ENCODE results near the gene HOXD3. TPM values are rescaled to one million over a fixed set of nuclear protein-coding genes. Genes with fewer than 3 reads are reported as not detected.

Gene HOXD3
- total RNA-seq, 1 donor from 2014 or later = 5.3 TPM

DNA sequence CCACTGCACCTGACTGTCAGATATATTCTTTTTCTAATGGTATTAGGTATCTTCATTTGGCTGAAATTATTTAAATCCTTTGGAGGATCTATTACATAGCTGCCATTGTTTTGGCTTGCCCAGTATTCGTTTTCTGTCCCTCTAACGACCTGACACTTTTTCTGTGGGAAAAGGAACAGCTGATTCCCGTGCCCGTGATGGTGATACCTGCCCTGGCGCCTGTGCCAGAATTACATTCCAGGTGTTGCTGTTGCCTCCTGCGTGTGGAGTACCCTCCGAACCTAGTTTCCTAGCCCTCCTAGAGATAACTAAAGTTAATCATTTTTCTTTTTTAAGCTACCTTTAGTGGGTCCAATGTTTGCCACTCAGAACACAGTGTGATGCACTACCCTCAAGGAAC lies 45.4 kb downstream of the HOXD3 start:
- DNase-seq (ENCODE audit: low spot score) = no peak

DNA sequence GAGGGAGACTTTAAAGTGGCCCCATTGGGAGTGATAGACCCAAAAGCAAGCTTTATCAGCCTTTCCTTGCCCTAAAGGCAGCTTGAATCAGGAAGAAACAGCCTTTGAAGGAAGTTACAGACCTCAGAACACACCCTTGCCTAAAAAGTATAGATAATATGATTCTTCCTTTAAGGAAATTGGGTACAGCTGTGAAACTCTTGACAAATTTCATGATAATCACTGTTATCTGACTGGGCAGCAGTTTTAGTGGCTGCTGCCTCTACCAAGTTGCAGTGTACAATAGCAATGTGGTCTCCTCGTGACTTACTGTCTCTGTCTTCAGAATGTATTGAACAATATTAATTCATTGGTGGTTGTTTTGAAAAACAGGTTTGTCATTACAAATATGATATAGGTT lies 48.0 kb downstream of the HOXD3 start:
- no peak for DNase-seq (ENCODE audit: low spot score)

DNA sequence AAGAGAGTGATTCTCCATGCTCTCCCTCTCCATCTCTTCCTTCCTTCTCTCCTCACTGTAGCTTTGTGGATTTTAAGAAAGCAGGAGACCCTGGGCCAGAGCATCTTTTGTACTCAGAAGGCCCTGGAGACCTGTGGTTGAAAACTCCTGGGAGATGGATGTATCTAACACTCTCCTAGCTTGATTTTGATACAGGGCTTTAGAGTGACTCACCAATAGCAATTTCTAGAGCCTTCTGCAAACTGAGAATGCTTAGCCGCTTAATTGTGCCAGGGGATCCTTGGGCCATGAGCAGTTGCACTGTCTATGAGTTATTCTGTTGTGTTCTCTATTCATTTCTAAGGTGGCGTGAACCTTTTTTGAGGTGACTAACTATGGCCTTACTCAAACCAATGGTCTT lies 49.0 kb downstream of the HOXD3 start:
- DNase-seq (ENCODE audit: low spot score) = no peak

DNA sequence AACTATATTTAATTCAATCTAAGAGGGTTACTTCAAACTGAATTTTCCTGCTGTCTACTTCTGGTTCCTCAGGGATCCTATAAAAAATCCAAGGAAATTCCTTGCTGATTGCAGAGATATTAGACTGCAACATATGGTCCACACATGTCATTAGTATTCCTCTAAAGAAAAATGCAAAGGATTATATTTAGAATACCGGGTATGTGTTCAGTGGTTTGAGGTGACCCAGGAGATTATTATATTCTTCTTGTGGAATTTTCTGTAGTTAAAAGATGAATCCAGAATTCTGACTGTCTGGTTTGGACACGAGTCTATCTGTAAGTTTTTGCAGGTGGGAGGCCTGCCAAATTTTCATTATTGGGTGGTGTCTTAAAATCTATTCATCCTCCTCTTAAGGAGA lies 49.6 kb downstream of the HOXD3 start:
- no peak for DNase-seq (ENCODE audit: low spot score)

DNA sequence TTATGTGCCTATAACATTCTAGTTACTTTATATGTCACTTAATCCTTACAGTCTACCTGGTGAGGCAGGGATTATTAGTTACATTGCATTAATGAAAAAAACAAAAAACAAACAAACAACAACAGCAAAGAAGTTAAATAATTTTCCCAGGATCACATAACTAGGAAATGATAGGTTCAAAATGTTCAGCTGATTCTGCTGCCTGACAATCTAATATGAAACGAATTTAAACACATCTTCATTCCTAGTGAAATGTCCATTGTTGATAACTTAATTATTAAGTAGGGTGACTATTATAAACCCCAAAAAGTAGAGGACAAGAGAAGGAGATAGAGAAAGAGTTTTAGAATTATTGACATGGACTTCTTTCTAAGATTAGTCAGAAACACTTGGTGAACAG lies 54.0 kb downstream of the HOXD3 start:
- no peak for DNase-seq (ENCODE audit: low spot score)

DNA sequence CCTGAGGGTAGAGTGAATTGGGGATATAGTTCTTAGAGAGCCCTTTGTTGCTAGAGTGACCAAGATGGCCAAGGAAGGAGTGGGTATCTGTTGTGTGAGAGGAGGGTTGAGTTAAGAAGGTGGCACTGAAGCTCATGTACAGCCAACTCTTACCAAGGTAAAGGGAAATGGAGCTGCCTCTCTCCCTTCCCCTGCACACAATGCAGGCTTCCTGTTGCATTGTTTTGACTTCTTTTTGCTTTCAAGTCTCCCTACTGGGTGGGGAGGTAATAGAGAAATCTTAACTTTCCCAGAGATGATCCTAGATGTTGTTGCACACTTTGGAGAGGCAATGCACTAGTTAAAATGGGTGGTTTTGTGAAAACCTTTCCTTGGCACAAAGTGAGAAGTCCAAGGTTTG lies 55.2 kb downstream of the HOXD3 start:
- no peak for DNase-seq (ENCODE audit: low spot score)

DNA sequence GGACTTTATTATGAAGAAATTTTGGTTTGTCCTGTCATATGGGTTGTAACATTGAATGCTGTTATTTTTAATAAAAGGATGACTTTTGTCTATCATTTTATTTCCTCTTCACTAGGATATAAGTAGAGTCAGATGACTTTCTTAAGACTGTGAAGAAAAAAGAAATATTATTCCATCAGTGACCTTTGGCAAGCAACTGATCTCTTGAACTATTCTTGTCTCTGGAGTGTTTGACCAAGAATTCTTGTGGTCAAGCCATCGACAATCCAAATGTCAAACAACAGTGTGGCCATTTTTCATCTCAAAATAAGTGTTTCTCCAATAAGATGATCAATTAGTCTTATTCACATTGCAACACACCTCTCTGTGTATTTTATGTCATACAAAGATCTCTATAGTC lies 56.3 kb downstream of the HOXD3 start:
- DNase-seq (ENCODE audit: low spot score) = no peak

Small RNA genes lying within 50 kb of the gene (microRNA-seq; reads per million reads assigned to microRNA genes)
- gene MIR10B (ENCODE audit: borderline number of aligned reads) = 62,593 reads per million, percentile 98 among the genes with 10 or more reads in this experiment

Other genes with a start within 250 kb of the HOXD3 start
- 57.0 TPM for gene LNPK, start 155.0 kb upstream of the HOXD3 start, total RNA-seq
- gene EVX2, start 73.3 kb upstream of the HOXD3 start, total RNA-seq = not detected
- gene HOXD13, start 64.6 kb upstream of the HOXD3 start, total RNA-seq = 1.1 TPM
- gene HOXD12, start 57.5 kb upstream of the HOXD3 start, total RNA-seq = not detected
- gene HOXD11, start 50.0 kb upstream of the HOXD3 start, total RNA-seq = 1.2 TPM
- 1.7 TPM for gene HOXD10, start 40.5 kb upstream of the HOXD3 start, total RNA-seq
- gene HOXD9, start 34.6 kb upstream of the HOXD3 start, total RNA-seq = 6.1 TPM
- 13.3 TPM for gene HOXD8, start 27.6 kb upstream of the HOXD3 start, total RNA-seq
- 4.1 TPM for gene HOXD4, start 5.8 kb upstream of the HOXD3 start, total RNA-seq
- 1.1 TPM for gene HOXD1, start 31.4 kb downstream of the HOXD3 start, total RNA-seq
- 18.8 TPM for gene MTX2, start 112.1 kb downstream of the HOXD3 start, total RNA-seq

All from mesenteric fat pad (tissue), 1 donor.